ENCODE data around the gene PALM3.
A peak's percentile ranks its signal among the peaks of the same experiment; 100 is the strongest.

PALM3 gene

DNA sequence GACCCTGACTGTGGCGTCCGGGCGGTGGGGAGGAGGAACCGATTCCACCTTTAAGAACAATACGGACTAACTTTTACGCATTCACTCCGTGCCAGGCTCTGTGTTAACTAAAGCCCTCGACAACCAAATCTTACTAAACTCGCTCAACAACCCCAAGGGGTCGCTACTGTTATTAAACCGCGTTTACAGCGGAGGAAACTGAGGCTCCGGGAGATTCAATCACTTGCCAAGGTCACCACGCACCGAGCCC is 27.5 kb upstream of the PALM3 start:
- DNase-seq (ENCODE audit: low read depth in 2 of 2) = no peak

GRCh38 chr19:14088634-14089411 is 26.9 kb upstream of the PALM3 start:
- DNase-seq (ENCODE audit: low read depth in 2 of 2) = no peak

DNA sequence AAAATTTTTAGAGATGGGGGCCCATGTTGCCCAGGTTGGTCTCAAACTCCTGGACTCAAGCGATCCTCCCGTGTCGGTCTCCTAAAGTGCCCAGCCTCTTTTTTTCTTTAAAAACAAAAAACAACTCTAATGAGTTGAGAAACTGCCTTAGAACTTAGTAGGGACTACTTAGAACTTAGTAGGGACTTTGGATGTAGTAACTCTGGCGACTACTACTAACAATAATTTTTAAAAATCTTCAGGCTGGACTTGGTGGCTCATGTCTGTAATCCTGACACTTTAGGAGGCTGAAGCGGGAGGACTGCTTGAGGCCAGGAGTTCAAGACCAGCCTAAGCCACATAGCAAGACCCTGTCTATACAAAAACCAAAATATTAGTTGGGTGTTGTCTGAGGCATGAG is 24.2 kb upstream of the PALM3 start:
- DNase-seq (ENCODE audit: low read depth in 2 of 2) = no peak

DNA sequence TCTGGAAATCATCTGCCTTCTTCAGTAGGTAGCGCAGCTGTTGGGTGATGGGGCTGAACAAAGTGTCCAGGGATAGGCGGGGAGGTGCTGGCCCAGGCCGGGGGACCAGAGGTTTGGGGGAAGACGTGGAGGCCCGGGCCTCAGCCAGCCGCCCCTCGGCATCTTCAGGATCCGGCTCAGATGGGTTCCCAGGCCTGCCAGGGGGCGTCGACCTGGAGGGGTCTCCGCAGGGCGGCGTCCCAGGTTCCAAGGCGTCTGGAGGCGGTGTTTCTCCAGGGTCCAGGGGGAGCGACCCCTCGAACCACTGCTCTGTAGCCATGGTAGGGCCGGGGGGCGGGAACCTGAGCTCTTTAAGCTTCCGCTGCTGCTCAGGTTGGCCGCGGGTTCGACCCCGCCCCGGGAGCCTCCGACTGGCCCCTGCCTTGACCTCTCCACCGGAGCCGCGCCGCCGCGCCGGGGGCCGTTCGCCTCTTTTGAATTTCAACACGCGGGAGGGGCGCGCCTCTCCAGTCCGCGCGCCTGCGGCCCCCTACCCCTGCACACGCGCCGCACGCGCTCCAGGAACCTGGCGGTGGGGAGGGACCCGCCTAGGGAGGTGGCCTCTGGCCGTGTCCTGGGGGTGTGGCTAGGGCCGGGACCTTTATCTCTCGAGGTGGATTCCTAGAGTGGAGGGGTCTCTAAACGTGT is 23.6 kb upstream of the PALM3 start, which contains the start of gene C19orf67:
TSS of gene C19orf67 (minus strand) at position 475 of the 687 bp plus-strand sequence. CDS start at position 319, 156 bp downstream.
- no peak for DNase-seq (ENCODE audit: low read depth in 2 of 2)

- no peak for DNase-seq (ENCODE audit: low read depth in 2 of 2)
Measured at GRCh38 chr19:14082675-14082960, 20.7 kb upstream of the PALM3 start.

DNA sequence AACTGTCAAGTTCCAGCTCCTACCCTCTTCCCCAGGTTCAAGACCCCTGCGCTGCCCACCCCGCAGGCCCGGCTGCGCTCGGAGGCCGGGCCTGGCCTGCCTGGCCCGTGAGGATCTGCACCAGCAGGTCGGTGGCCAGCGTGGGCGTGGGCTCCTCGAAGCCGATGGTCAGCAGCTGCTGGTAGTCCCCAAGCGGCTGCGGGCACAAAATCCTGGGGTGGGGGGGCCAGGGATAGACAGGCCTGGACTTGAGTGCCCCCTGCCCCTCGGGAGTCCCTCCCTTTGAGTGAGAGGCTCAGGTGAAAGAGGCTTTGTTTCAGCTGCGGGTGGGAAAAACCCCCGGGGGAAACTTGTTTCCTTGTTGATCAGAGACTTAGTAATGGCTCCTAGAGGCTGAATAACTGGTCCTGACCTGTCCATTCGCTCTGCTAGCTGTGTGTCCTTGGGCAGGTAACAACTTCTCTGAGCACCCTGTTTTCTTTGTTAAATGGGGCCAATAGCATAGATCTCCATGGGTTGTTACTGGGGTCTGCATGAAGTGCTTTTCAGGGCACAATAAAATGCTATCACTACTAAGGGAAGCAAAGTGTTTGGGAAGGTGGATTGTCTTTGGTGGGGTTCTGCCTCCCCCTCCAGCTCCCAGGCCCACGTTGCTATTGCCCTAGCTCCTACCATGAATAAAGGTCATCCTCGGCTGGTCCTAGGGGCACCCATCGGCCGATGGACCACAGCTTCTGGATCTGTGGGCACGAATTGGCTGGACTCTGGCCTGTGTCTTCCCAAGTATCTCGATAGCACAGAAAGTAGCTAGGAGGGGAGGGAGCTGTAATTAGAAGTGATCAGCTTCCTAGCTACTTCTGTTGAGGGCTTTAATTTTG is 20.2 kb upstream of the PALM3 start:
- no peak for DNase-seq (ENCODE audit: low read depth in 2 of 2)

DNA sequence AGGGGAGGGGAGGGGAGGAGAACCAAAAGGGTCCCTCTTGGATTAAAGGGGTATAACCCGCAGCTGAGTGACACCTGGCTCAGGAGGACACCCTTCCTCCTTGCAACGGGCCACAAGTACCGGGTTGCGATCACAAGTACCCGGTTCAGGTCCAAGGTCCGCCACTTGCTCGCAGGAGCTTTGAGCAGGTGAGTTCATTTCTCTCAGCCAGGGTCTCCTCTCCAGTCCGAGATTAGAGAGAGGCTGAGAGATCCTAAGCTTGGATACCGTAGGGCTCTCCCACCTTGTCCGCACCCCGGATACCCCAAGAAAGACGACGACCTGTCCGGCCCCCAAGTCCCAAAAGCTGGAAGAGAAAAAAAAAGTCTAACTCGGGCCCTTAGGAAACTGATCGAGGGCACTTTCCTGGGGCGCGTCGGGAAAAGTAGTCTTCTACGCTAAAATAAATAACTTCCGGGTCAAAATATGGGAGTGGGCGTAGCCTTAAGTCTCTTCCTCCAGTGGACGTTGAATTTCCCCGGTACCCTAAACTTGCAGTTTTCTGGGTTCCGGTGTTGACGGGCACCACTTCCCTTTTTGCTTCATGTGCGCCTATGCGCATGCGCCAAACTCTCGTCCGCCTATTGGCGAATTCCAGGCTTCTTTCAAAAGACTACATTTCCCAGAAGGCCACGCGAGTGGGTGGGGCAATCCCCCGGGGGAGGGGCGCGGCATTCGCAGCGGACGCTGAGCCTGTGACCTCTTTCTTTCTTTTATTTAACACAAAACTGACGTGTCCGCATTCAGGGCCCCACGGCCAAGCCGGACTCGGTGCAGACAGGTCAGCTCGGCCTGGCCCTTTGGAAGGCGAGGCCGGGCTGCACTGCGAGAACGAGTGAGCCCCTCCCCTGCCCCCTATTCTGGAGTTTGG is 19.3 kb upstream of the PALM3 start:
- DNase-seq (ENCODE audit: low read depth in 2 of 2) = peak; percentile 97 to 100

DNA sequence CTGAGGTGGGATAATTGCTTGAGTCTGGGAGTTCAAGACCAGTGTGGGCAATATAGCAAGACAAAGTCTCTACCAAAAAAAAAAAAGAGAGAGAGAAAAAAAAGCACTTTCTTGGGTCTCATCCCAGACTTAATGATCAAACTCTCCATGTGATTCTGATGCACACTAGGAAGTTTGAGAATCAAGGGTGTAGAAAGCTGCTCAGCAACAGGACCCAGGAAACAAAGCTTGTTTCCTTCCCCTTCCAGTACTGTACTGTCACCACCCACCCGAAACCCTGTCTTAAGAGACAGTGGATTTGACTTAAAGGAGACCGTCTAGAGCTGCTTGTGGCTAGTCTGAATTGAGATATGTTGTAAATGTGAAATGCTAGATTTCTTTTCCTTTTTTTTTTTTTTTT is 16.5 kb upstream of the PALM3 start:
- DNase-seq (ENCODE audit: low read depth in 2 of 2) = no peak

- DNase-seq (ENCODE audit: low read depth in 2 of 2) = no peak
Measured at GRCh38 chr19:14073925-14074838, 12.3 kb upstream of the PALM3 start.

- peak in 1 of 2 donors; percentile 69 for DNase-seq (ENCODE audit: low read depth in 2 of 2)
Measured at GRCh38 chr19:14073261-14073924, 11.5 kb upstream of the PALM3 start.

DNA sequence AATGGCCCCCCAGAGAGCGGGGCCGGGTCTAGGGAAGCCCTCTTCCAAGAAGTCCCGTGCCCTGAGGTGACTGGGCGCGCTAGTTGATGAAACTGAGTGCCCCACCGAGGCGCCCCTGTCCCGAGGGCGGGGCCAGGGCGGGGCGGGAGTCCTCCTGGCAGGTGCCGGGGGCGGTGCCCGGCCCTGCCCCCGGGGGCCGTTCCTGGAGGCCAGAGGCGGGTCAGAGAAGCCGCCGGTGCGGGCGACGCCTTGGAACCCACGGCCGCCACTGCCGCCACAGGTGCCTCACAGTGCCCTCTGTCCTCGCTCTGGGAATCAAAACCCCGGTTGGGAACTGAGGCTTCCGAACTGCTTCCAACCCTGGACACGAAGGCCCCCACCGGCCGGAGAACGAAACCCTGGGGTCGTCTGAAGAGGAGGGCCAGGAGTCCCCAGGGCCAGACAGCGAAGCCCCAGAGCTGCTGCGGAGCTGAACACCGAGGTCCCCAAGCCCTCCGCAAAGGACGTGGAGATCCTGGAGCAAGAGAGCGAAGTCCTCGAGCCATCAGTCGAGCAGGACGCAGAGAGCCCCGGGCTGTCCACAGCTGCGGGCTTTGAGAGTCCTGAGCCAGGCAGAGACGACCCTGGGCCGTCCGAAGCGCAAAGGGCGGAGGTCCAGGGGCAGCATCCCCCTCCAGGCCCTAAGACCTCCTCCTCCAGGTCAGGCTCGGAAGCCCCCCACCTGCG is 10.8 kb upstream of the PALM3 start, which contains the start of gene MISP3:
TSS of gene MISP3 (plus strand) at position 252 of the 726 bp plus-strand sequence. CDS start 524 bp downstream, outside the sequence.
- peak in 1 of 2 donors; percentile 21 for DNase-seq (ENCODE audit: low read depth in 2 of 2)

DNA sequence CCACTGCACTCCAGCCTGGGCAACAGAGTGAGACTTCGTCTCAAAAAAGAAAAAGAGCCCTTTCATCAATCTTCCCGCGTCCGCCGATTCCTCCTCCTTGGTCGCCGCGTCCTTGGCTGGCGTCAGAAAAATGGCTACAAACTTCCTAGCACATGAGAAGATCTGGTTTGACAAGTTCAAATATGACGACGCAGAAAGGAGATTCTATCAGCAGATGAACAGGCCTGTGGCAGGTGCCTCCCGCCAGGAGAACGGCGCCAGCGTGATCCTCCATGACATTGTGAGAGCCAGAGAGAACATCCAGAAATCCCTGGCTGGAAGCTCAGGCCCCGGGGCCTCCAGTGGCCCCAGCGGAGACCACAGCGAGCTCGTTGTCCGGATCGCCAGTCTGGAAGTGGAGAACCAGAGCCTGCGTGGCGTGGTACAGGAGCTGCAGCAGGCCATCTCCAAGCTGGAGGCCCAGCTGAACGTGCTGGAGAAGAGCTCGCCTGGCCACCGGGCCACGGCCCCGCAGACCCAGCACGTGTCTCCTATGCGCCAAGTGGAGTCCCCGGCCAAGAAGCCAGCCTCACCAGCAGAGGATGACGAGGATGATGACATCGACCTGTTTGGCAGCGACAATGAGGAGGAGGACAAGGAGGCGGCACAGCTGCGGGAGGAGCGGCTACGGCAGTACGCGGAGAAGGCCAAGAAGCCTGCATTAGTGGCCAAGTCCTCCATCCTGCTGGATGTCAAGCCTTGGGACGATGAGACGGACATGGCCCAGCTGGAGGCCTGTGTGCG is 8.6 kb upstream of the PALM3 start:
- DNase-seq (ENCODE audit: low read depth in 2 of 2) = no peak

GRCh38 chr19:14066134-14066533 is 4.3 kb upstream of the PALM3 start:
- DNase-seq (ENCODE audit: low read depth in 2 of 2) = no peak

DNA sequence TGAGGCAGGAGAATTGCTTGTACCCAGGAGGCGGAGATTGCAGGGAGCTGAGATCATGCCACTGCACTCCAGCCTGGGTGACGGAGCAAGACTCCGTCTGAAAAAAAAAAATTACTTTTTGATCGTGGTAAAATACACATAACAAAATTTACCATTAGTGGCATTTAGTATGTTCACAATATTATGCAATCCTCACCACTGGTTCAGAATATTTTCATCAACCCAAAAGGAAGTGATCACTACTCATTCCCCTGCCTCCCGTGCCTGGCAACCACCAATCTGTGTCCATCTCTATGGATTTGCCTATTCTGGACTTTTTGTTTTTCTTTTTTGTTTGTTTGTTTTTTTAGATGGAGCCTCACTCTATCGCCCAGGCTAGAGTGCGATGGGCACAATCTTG is 1.2 kb upstream of the PALM3 start:
- DNase-seq (ENCODE audit: low read depth in 2 of 2) = no peak

- no peak for DNase-seq (ENCODE audit: low read depth in 2 of 2)
Measured at GRCh38 chr19:14062558-14062855, 631 bp upstream of the PALM3 start.

GRCh38 chr19:14061081-14061749 is 661 bp downstream of the PALM3 start:
- DNase-seq (ENCODE audit: low read depth in 2 of 2) = no peak

GRCh38 chr19:14059652-14060155 is 2.2 kb downstream of the PALM3 start:
- no peak for DNase-seq (ENCODE audit: low read depth in 2 of 2)

DNA sequence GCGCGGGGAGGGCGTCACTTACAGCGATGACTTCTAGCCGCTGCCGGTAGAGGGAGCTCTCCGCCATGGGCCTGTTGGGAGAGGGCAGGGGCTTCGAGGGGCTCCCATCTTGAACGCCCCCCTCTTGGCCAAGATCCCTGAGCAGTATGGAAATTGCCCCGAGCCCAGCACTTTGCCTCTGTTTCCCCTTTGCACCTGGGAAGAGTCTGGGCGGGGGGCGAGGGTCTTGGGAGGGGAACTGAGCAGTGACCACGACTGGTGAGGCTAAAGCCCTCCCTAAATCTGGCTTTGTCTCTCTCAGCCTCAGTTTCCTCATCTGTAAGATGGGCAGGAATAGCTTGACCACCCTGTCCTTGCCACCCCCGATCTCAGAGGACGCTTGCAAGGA is 2.8 kb downstream of the PALM3 start:
- DNase-seq (ENCODE audit: low read depth in 2 of 2) = peak in 1 of 2 donors; percentile 25

All from stimulated activated CD8-positive, alpha-beta memory T cell treated with anti-CD3 and anti-CD28 coated beads, Interleukin-7, amount 100 ng/mL, for 4 hours (primary cell).